Skeletal muscle cell (primary cell): ENCODE measurements around the gene FREM2.

Experiments
- DNase-seq: peaks from one replicate; pipeline ENCODE4 v3.0.0-alpha.2; 2010; ENCODE audit warnings: low read depth
- H3K4me3 ChIP-seq: 2 replicates; pipeline ENCODE4 v1.5.1; 2011; ENCODE audit warnings: low read depth, mild to moderate bottlenecking, control low read depth, low read length, moderate library complexity

FREM2 gene

GRCh38 chr13:38796890-38797289 is 110.0 kb downstream of the FREM2 start:
- no peak overlapping the region for H3K4me3 ChIP-seq
- DNase-seq = no peak

DNA sequence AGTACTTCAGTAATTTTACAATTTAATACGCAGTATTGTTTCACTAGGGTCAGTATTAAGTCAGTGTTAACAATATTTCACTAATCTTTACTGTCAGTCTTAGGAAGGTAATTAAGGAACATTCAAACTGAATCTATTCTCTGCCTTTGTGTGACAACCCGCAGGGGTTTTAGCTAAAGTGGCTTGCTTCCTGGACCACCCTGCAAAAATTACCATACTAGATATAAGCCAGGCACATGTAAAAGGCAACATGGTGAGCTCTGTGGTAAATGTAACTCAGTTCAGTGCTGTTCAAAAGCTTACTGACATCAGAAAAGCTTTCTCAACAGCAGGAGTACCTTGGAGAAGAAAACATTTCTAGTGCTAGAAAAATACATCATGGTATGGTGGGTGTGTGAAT is 116.7 kb downstream of the FREM2 start:
- no peak overlapping the region for H3K4me3 ChIP-seq
- DNase-seq = no peak

DNA sequence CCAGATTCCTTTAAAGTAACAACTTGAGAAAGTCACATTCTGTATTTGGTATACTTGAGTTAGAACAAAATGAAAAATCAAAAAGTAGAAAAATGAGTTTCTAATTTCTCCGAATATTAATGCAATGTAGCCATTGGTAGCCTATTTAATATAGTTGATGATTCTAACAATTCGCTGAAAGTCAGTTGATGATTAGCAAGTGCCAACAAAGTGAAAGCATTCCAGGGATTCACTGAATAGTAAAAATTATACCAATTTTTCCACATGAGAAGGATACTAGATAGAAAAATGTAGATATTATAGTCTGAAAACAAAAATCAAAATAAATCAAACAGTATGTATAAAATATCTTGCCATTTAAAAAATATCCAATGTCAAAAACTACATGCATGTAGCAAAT is 117.2 kb downstream of the FREM2 start:
- no peak for DNase-seq
- no peak overlapping the region for H3K4me3 ChIP-seq

DNA sequence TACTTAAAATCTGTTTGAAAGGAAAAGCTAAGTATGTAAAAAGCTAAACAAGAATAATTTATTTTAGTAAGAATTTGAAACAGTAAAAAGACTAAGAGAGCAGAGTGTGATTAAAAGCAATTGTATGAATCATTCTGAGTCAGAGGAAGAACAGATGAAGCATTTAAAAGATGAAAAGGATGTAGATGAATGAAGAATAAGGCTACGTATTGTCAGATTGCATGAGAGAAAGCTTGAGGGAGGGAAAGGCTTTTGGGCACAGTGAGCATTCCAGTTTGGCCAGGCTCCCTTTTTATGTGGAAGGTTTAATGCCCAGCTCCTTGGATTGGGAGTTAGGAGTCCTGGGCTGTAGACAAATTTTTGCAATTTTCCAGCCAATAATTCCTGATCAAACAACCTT is 117.7 kb downstream of the FREM2 start:
- H3K4me3 ChIP-seq = no peak overlapping the region
- no peak for DNase-seq

GRCh38 chr13:38814331-38814730 is 127.5 kb downstream of the FREM2 start:
- no peak overlapping the region for H3K4me3 ChIP-seq
- DNase-seq = no peak

GRCh38 chr13:38819053-38819452 is 132.2 kb downstream of the FREM2 start:
- peak; percentile 3 for DNase-seq
- no peak overlapping the region for H3K4me3 ChIP-seq

- DNase-seq = no peak
These were observed 132.7 kb downstream of the FREM2 start for GRCh38 chr13:38819596-38819995.

GRCh38 chr13:38821770-38822551 is 135.1 kb downstream of the FREM2 start:
- no peak overlapping the region for H3K4me3 ChIP-seq
- no peak for DNase-seq

More at GRCh38 chr13:38819596-38819995, 132.7 kb downstream of the FREM2 start:
- no peak overlapping the region for H3K4me3 ChIP-seq

DNA sequence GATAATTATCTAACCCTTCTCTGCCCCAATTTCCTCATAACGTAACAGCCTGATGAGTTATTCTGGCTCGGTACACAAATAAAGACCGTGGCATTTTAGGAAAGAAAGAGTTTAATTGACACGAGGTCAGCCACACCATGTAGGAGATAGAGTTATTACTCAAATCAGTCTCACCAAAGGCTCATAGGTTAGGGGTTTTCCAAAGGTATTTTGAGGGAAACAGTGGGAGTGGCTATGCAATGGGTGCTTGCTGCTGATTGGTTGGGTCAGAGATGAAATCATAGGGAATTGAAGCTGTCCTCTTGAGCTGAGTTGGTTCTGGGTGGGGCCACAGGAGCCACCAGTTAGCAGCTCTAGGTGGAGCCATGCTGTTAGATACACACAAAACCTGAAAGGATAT is 137.5 kb downstream of the FREM2 start:
- no peak for DNase-seq
- no peak overlapping the region for H3K4me3 ChIP-seq

DNA sequence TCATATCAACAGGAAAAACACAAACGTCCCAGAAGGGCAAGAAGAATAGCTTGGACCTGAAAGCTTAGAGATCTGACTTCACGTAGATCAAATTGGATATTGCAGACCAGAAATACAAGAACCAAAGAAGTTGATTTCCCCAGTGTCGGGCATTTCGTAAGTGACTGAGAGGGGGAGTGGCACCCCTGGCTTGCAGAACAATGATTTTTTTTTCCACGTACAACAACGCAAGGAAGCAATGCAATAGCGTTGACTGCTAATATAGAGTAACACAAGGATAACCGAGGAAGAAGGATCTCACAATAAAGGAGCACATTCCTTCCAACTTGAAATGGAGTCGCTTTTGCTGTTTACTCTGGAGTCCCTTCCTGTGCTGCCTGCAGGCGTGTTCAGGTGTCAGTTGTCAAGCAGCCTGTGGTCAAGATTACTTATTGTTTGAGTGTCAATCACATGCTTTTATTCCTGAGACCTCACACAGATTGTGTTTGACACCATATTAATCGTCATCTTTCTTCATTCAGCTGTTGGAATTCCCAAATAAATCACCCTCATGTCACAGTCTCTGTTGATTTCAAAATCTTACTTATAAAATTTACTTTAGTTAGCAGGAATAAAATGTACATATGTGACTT is 139.4 kb downstream of the FREM2 start:
- H3K4me3 ChIP-seq = no peak overlapping the region
- DNase-seq = no peak

- H3K4me3 ChIP-seq = no peak overlapping the region
- no peak for DNase-seq
These were observed 143.7 kb downstream of the FREM2 start for GRCh38 chr13:38830442-38831045.

DNA sequence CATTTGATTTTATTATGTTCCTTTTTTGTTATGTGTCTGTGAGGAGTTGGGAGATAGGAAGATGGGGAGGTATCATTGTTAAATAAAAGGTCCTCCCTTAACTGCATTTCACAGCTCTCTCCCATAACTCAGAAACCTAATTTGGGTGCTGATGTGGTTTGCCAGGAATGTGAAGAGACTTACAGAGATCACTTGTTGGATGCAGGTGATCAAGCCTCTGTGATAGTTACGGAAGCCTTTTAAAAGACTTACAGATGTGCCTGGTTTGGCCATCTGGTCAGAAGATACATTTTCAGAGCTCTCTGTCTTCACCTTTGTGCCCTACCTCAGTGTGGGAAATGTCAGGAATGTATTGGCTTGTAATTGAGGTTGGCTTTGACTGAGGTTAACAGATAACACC is 157.7 kb downstream of the FREM2 start:
- DNase-seq = no peak

GRCh38 chr13:38848360-38848759 is 161.5 kb downstream of the FREM2 start:
- DNase-seq = no peak
- H3K4me3 ChIP-seq = no peak overlapping the region

More for the DNA sequence above, 157.7 kb downstream of the FREM2 start:
- no peak overlapping the region for H3K4me3 ChIP-seq

DNA sequence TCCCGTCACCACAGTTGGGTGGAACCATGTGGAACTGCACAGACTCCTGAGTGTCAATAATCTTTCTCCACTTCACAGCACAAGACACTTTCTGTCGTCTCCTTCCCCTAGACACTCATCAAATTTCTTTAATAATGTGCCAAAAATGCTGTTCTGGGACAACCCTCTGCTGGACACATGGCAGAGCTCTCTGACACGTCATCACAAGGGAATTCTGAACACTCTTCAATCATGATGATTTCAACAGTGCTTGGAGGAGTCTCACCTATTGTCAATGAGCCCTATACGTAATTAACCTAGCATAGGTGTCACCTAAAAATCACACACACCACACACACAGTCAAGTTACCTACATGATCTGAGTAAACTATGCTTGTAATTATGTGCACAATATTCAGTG is 162.4 kb downstream of the FREM2 start:
- DNase-seq = no peak
- no peak overlapping the region for H3K4me3 ChIP-seq

GRCh38 chr13:38850868-38851626 is 164.2 kb downstream of the FREM2 start:
- DNase-seq = no peak

GRCh38 chr13:38854226-38854625 is 167.3 kb downstream of the FREM2 start:
- no peak for DNase-seq
- no peak overlapping the region for H3K4me3 ChIP-seq

More at GRCh38 chr13:38850868-38851626, 164.2 kb downstream of the FREM2 start:
- no peak overlapping the region for H3K4me3 ChIP-seq

GRCh38 chr13:38856065-38856464 is 169.2 kb downstream of the FREM2 start:
- no peak overlapping the region for H3K4me3 ChIP-seq
- DNase-seq = no peak

DNA sequence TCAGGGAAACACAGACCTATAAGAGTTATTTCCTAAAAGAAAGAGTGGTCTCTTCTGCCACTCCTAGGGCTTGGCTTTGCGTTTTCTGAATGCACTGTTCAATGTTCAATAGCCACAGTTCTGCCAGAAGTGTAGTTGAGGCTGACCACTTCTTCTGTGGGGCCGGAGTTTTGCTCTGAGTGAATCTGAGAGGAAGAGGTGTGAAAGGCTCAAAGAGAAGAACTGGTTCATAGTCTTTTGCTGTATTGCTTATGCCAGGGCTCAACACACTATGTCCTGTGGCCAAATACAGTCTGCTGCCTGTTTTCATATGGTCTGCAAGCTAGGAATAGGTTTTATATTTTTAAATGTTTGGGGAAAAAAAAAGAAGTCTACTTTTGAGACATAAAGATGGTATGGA is 175.6 kb downstream of the FREM2 start:
- no peak for DNase-seq
- no peak overlapping the region for H3K4me3 ChIP-seq

- no peak for DNase-seq
- no peak overlapping the region for H3K4me3 ChIP-seq
These were observed 176.7 kb downstream of the FREM2 start for GRCh38 chr13:38863536-38863935.

GRCh38 chr13:38866649-38867048 is 179.8 kb downstream of the FREM2 start:
- no peak for DNase-seq
- no peak overlapping the region for H3K4me3 ChIP-seq
